Stimulated activated naive CD4-positive, alpha-beta T cell treated with Interleukin-2 at 50 U/mL for 16 hours (primary cell): ENCODE results near the gene VANGL1.

Source experiments
- DNase-seq: peaks from one replicate; lab custom pipeline; 2025; lab: John Stamatoyannopoulos, UW

Gene VANGL1

GRCh38 chr1:115705085-115705951, 63.5 kb downstream of the VANGL1 start:
- no peak for DNase-seq

- no peak for DNase-seq
Measured at GRCh38 chr1:115705963-115706362, 64.2 kb downstream of the VANGL1 start.

GRCh38 chr1:115706587-115707425, 65.0 kb downstream of the VANGL1 start:
- DNase-seq, result no peak

- DNase-seq, result no peak
Measured at GRCh38 chr1:115710859-115711624, 69.3 kb downstream of the VANGL1 start.

GRCh38 chr1:115712911-115713609, 71.3 kb downstream of the VANGL1 start:
- DNase-seq, result no peak

GRCh38 chr1:115713906-115714305, 72.1 kb downstream of the VANGL1 start:
- no peak for DNase-seq

- no peak for DNase-seq
Measured at GRCh38 chr1:115714572-115715141, 72.9 kb downstream of the VANGL1 start.

- no peak for DNase-seq
Measured at GRCh38 chr1:115717541-115717940, 75.8 kb downstream of the VANGL1 start.

GRCh38 chr1:115718011-115718754, 76.4 kb downstream of the VANGL1 start:
- DNase-seq, result no peak

- no peak for DNase-seq
Measured at GRCh38 chr1:115719285-115719684, 77.5 kb downstream of the VANGL1 start.

- DNase-seq, result no peak
Measured at GRCh38 chr1:115722221-115722620, 80.5 kb downstream of the VANGL1 start.

GRCh38 chr1:115723756-115724155, 82.0 kb downstream of the VANGL1 start:
- DNase-seq, result no peak

- no peak for DNase-seq
Measured at GRCh38 chr1:115725600-115725999, 83.8 kb downstream of the VANGL1 start.

- no peak for DNase-seq
Measured at GRCh38 chr1:115726161-115726560, 84.4 kb downstream of the VANGL1 start.

- DNase-seq, result no peak
Measured at GRCh38 chr1:115726570-115726969, 84.8 kb downstream of the VANGL1 start.

GRCh38 chr1:115727706-115728249, 86.0 kb downstream of the VANGL1 start:
- DNase-seq, result no peak

- DNase-seq, result no peak
Measured at GRCh38 chr1:115728341-115728740, 86.6 kb downstream of the VANGL1 start.

GRCh38 chr1:115729756-115730155, 88.0 kb downstream of the VANGL1 start:
- DNase-seq, result no peak

GRCh38 chr1:115732316-115732715, 90.5 kb downstream of the VANGL1 start:
- DNase-seq, result no peak

GRCh38 chr1:115740811-115741210, 99.0 kb downstream of the VANGL1 start:
- no peak for DNase-seq
